ENCODE measurements around the gene ADAMTS19.

ADAMTS19 gene

GRCh38 chr5:129447968-129448367 is 12.1 kb upstream of the ADAMTS19 start:
- Histone ChIP-seq H3K4me1 (ENCODE audit: control extremely low read depth in 1 of 4, control insufficient read depth in 4 of 4, insufficient read depth in 4 of 4, low read length in 3 of 4) (no peaks in the 10 kb centered on the region), H3K27me3 (replicated peaks in 2 of 5; ENCODE audit: control insufficient read depth in 4 of 5, insufficient read depth in 5 of 5, low read length in 4 of 5) (no peaks in the 10 kb centered on the region), H3K9me3 (ENCODE audit: control extremely low read depth in 1 of 5, control insufficient read depth in 4 of 5, insufficient read depth in 2 of 5, low read depth in 1 of 5, low read length in 4 of 5) (no peaks in the 10 kb centered on the region), H3K4me3 (ENCODE audit: control insufficient read depth in 1 of 7, extremely low read depth in 1 of 7, insufficient read depth in 4 of 7, low read depth in 2 of 7, low read length in 6 of 7) (no peak overlapping the region), H3K36me3 (ENCODE audit: control insufficient read depth in 4 of 4, insufficient read depth in 4 of 4, low read length in 3 of 4) (no peaks in the 10 kb centered on the region), H3K27ac (ENCODE audit: insufficient read depth in 1 of 2, low read depth in 1 of 2, low read length in 2 of 2, poor library complexity in 1 of 2, severe bottlenecking in 2 of 2) (no peak overlapping the region)
- 100% methylated on average over 1 of the region's 2 CpGs for WGBS (ENCODE audit: insufficient coverage)
- POLR2A ChIA-PET, result no interaction called here
- CTCF ChIA-PET, result no interaction called here
- DNase-seq, result no peak

- no peak overlapping the region for H3K4me3 ChIP-seq (ENCODE audit: control insufficient read depth in 1 of 7, extremely low read depth in 1 of 7, insufficient read depth in 4 of 7, low read depth in 2 of 7, low read length in 6 of 7)
- no peak for DNase-seq
- H3K36me3 ChIP-seq (ENCODE audit: control insufficient read depth in 4 of 4, insufficient read depth in 4 of 4, low read length in 3 of 4), result no peaks in the 10 kb centered on the region
- no peaks in the 10 kb centered on the region for H3K27me3 ChIP-seq (replicated peaks in 2 of 5; ENCODE audit: control insufficient read depth in 4 of 5, insufficient read depth in 5 of 5, low read length in 4 of 5)
- H3K9me3 ChIP-seq (ENCODE audit: control extremely low read depth in 1 of 5, control insufficient read depth in 4 of 5, insufficient read depth in 2 of 5, low read depth in 1 of 5, low read length in 4 of 5), result no peaks in the 10 kb centered on the region
- ChIA-PET CTCF (no interaction called here), POLR2A (no interaction called here)
- no peaks in the 10 kb centered on the region for H3K4me1 ChIP-seq (ENCODE audit: control extremely low read depth in 1 of 4, control insufficient read depth in 4 of 4, insufficient read depth in 4 of 4, low read length in 3 of 4)
- 96% methylated on average over 3 of the region's 4 CpGs for WGBS (ENCODE audit: insufficient coverage)
- no peak overlapping the region for H3K27ac ChIP-seq (ENCODE audit: insufficient read depth in 1 of 2, low read depth in 1 of 2, low read length in 2 of 2, poor library complexity in 1 of 2, severe bottlenecking in 2 of 2)
These were observed 11.4 kb upstream of the ADAMTS19 start for GRCh38 chr5:129448654-129449053.

GRCh38 chr5:129454461-129454860 is 5.6 kb upstream of the ADAMTS19 start:
- H3K9me3 ChIP-seq (ENCODE audit: control extremely low read depth in 1 of 5, control insufficient read depth in 4 of 5, insufficient read depth in 2 of 5, low read depth in 1 of 5, low read length in 4 of 5), result no peaks in the 10 kb centered on the region
- H3K27ac ChIP-seq (ENCODE audit: insufficient read depth in 1 of 2, low read depth in 1 of 2, low read length in 2 of 2, poor library complexity in 1 of 2, severe bottlenecking in 2 of 2), result no peak overlapping the region
- H3K4me1 ChIP-seq (ENCODE audit: control extremely low read depth in 1 of 4, control insufficient read depth in 4 of 4, insufficient read depth in 4 of 4, low read length in 3 of 4), result no peaks in the 10 kb centered on the region
- no peaks in the 10 kb centered on the region for H3K36me3 ChIP-seq (ENCODE audit: control insufficient read depth in 4 of 4, insufficient read depth in 4 of 4, low read length in 3 of 4)
- H3K27me3 ChIP-seq (replicated peaks in 2 of 5; ENCODE audit: control insufficient read depth in 4 of 5, insufficient read depth in 5 of 5, low read length in 4 of 5), result peaks cover 0 to 27% (median 12%) of the 10 kb centered on the region in 5 experiments
- no peak overlapping the region for H3K4me3 ChIP-seq (ENCODE audit: control insufficient read depth in 1 of 7, extremely low read depth in 1 of 7, insufficient read depth in 4 of 7, low read depth in 2 of 7, low read length in 6 of 7)
- CTCF ChIA-PET, result no interaction called here
- WGBS (ENCODE audit: insufficient coverage), result no CpG with 5 or more reads among the region's 2 CpGs
- DNase-seq, result no peak
- POLR2A ChIA-PET, result no interaction called here

- Histone ChIP-seq H3K4me1 (ENCODE audit: control extremely low read depth in 1 of 4, control insufficient read depth in 4 of 4, insufficient read depth in 4 of 4, low read length in 3 of 4) (peaks cover 4 to 22% (median 18%) of the 10 kb centered on the region in 4 experiments), H3K36me3 (ENCODE audit: control insufficient read depth in 4 of 4, insufficient read depth in 4 of 4, low read length in 3 of 4) (no peaks in the 10 kb centered on the region), H3K27ac (ENCODE audit: insufficient read depth in 1 of 2, low read depth in 1 of 2, low read length in 2 of 2, poor library complexity in 1 of 2, severe bottlenecking in 2 of 2) (no peak overlapping the region), H3K9me3 (ENCODE audit: control extremely low read depth in 1 of 5, control insufficient read depth in 4 of 5, insufficient read depth in 2 of 5, low read depth in 1 of 5, low read length in 4 of 5) (peaks cover 0 to 3% (median 0%) of the 10 kb centered on the region in 5 experiments), H3K27me3 (replicated peaks in 2 of 5; ENCODE audit: control insufficient read depth in 4 of 5, insufficient read depth in 5 of 5, low read length in 4 of 5) (peaks cover 16 to 65% (median 44%) of the 10 kb centered on the region in 5 experiments), H3K4me3 (ENCODE audit: control insufficient read depth in 1 of 7, extremely low read depth in 1 of 7, insufficient read depth in 4 of 7, low read depth in 2 of 7, low read length in 6 of 7) (peak overlapping the region in 1 of 7 experiments; percentile 19)
- WGBS (ENCODE audit: insufficient coverage), result 46% methylated on average over 11 of the region's 11 CpGs
- ChIA-PET CTCF (no interaction called here), POLR2A (no interaction called here)
- no peak for DNase-seq
These were observed 685 bp upstream of the ADAMTS19 start for GRCh38 chr5:129459450-129459776.

- ChIA-PET POLR2A (no interaction called here), CTCF (no interaction called here)
- Histone ChIP-seq H3K36me3 (ENCODE audit: control insufficient read depth in 4 of 4, insufficient read depth in 4 of 4, low read length in 3 of 4) (no peaks in the 10 kb centered on the region), H3K4me3 (ENCODE audit: control insufficient read depth in 1 of 7, extremely low read depth in 1 of 7, insufficient read depth in 4 of 7, low read depth in 2 of 7, low read length in 6 of 7) (peak overlapping the region in 6 of 7 experiments; percentile 49 to 79 (median 68)), H3K27ac (ENCODE audit: insufficient read depth in 1 of 2, low read depth in 1 of 2, low read length in 2 of 2, poor library complexity in 1 of 2, severe bottlenecking in 2 of 2) (no peak overlapping the region), H3K27me3 (replicated peaks in 2 of 5; ENCODE audit: control insufficient read depth in 4 of 5, insufficient read depth in 5 of 5, low read length in 4 of 5) (peaks cover 16 to 69% (median 44%) of the 10 kb centered on the region in 5 experiments), H3K9me3 (ENCODE audit: control extremely low read depth in 1 of 5, control insufficient read depth in 4 of 5, insufficient read depth in 2 of 5, low read depth in 1 of 5, low read length in 4 of 5) (peaks cover 0 to 3% (median 0%) of the 10 kb centered on the region in 5 experiments), H3K4me1 (ENCODE audit: control extremely low read depth in 1 of 4, control insufficient read depth in 4 of 4, insufficient read depth in 4 of 4, low read length in 3 of 4) (peaks cover 4 to 22% (median 18%) of the 10 kb centered on the region in 4 experiments)
- peak in 2 of 3 donors; percentile 24 to 32 for DNase-seq
- 0% methylated on average over 9 of the region's 10 CpGs for WGBS (ENCODE audit: insufficient coverage)
These were observed 506 bp downstream of the ADAMTS19 start for GRCh38 chr5:129460672-129460935.

- ChIA-PET POLR2A (no interaction called here), CTCF (interaction anchor here (1.2 kb wide), 1 partner anchor 310 kb away, joined by 4 read pairs; no protein-coding TSS in a partner anchor)
- H3K27me3 ChIP-seq (replicated peaks in 2 of 5; ENCODE audit: control insufficient read depth in 4 of 5, insufficient read depth in 5 of 5, low read length in 4 of 5), result peaks cover 16 to 72% (median 46%) of the 10 kb centered on the region in 5 experiments
- peaks cover 0 to 3% (median 0%) of the 10 kb centered on the region in 5 experiments for H3K9me3 ChIP-seq (ENCODE audit: control extremely low read depth in 1 of 5, control insufficient read depth in 4 of 5, insufficient read depth in 2 of 5, low read depth in 1 of 5, low read length in 4 of 5)
- WGBS (ENCODE audit: insufficient coverage), result under 1% methylated on average over 69 of the region's 88 CpGs
- no peak overlapping the region for H3K27ac ChIP-seq (ENCODE audit: insufficient read depth in 1 of 2, low read depth in 1 of 2, low read length in 2 of 2, poor library complexity in 1 of 2, severe bottlenecking in 2 of 2)
- no peaks in the 10 kb centered on the region for H3K36me3 ChIP-seq (ENCODE audit: control insufficient read depth in 4 of 4, insufficient read depth in 4 of 4, low read length in 3 of 4)
- peak overlapping the region in 6 of 7 experiments; percentile 49 to 79 (median 68) for H3K4me3 ChIP-seq (ENCODE audit: control insufficient read depth in 1 of 7, extremely low read depth in 1 of 7, insufficient read depth in 4 of 7, low read depth in 2 of 7, low read length in 6 of 7)
- DNase-seq, result peak; percentile 25 to 64 (median 32)
- H3K4me1 ChIP-seq (ENCODE audit: control extremely low read depth in 1 of 4, control insufficient read depth in 4 of 4, insufficient read depth in 4 of 4, low read length in 3 of 4), result peaks cover 4 to 22% (median 18%) of the 10 kb centered on the region in 4 experiments
These were observed 1.0 kb downstream of the ADAMTS19 start for GRCh38 chr5:129460936-129461710.

GRCh38 chr5:129461711-129462332 is 1.7 kb downstream of the ADAMTS19 start:
- Histone ChIP-seq H3K27ac (ENCODE audit: insufficient read depth in 1 of 2, low read depth in 1 of 2, low read length in 2 of 2, poor library complexity in 1 of 2, severe bottlenecking in 2 of 2) (no peak overlapping the region), H3K36me3 (ENCODE audit: control insufficient read depth in 4 of 4, insufficient read depth in 4 of 4, low read length in 3 of 4) (no peaks in the 10 kb centered on the region), H3K27me3 (replicated peaks in 2 of 5; ENCODE audit: control insufficient read depth in 4 of 5, insufficient read depth in 5 of 5, low read length in 4 of 5) (peaks cover 16 to 69% (median 46%) of the 10 kb centered on the region in 5 experiments), H3K9me3 (ENCODE audit: control extremely low read depth in 1 of 5, control insufficient read depth in 4 of 5, insufficient read depth in 2 of 5, low read depth in 1 of 5, low read length in 4 of 5) (peaks cover 0 to 3% (median 0%) of the 10 kb centered on the region in 5 experiments), H3K4me3 (ENCODE audit: control insufficient read depth in 1 of 7, extremely low read depth in 1 of 7, insufficient read depth in 4 of 7, low read depth in 2 of 7, low read length in 6 of 7) (peak overlapping the region in 5 of 7 experiments; percentile 56 to 79 (median 76)), H3K4me1 (ENCODE audit: control extremely low read depth in 1 of 4, control insufficient read depth in 4 of 4, insufficient read depth in 4 of 4, low read length in 3 of 4) (peaks cover 4 to 22% (median 18%) of the 10 kb centered on the region in 4 experiments)
- ChIA-PET POLR2A (no interaction called here), CTCF (interaction anchor here (1.2 kb wide), 1 partner anchor 309 kb away, joined by 4 read pairs; no protein-coding TSS in a partner anchor)
- no peak for DNase-seq
- WGBS (ENCODE audit: insufficient coverage), result 57% methylated on average over 12 of the region's 13 CpGs

All from common myeloid progenitor, CD34-positive (primary cell).